Stimulated activated CD8-positive, alpha-beta memory T cell treated with anti-CD3 and anti-CD28 coated beads, Interleukin-7, amount 100 ng/mL, for 1 hour (primary cell): ENCODE measurements around the gene ESM1.

Source experiments
- DNase-seq, 2 donors: peaks; one replicate each; pipeline ENCODE4 v3.0.0-alpha.2; 2020; ENCODE audit warnings: low read depth in 2 of 2

Gene ESM1

DNA sequence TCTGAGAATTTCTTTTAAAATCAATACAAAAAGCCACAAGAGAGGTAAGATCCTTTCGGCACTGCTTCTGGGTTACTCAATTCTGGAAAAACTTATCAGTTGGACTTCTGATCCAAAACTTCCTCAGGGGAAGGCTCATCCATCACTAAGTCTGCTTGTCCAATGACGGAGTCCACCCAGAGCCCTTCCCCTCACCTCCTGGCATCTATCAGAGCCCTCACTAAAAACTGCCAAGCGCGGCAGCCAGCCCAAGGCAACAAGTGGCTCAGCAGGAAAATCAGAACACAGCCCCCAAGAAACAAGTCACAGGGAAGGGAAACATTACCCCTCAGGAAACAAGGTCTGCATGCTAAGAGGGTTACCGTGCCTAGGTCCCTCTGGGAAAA lies 869 bp upstream of the ESM1 start:
- no peak for DNase-seq

DNA sequence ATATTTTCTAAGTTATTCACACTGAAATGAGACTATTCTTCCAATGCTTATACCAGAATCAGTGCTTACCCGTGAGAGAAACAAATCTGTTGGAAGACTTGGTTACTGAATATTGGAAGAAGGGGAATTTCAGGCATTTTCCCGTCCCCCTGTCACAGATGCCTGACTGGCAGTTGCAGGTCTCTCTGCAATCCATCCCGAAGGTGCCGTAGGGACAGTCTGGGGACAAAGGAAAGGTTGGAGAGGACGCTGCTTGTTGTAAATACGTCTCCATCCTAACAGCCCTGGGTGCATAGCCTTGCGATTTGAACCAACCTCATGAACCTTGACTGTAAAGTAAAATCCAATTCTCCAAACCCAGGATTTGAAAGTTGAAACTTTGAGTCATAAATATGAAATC lies 3.5 kb downstream of the ESM1 start:
- DNase-seq = no peak

- no peak for DNase-seq
Measured at GRCh38 chr5:54975701-54976100, 9.7 kb downstream of the ESM1 start.

GRCh38 chr5:54969856-54970828 lies 15.3 kb downstream of the ESM1 start:
- DNase-seq = no peak

GRCh38 chr5:54969242-54969641 lies 16.2 kb downstream of the ESM1 start:
- DNase-seq = no peak

GRCh38 chr5:54965806-54966205 lies 19.6 kb downstream of the ESM1 start:
- DNase-seq = no peak

DNA sequence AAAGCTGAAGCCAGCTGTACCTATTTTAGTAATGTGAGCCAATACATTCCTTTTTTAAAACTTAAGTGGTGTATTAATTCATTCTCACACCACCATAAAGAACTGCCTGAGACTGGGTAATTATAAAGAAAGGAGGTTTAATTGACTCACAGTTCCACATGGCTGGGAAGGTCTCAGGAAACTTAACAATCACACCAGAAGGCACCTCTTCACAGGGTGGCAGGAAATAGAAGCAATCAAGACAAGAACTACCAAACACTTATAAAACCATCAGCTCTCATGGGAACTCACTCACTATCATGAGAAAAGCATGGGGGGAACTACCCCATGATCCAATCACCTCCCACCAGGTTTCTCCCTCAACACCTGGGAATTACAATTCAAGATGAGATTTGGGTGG lies 21.0 kb downstream of the ESM1 start:
- no peak for DNase-seq

GRCh38 chr5:54959673-54960418 lies 25.5 kb downstream of the ESM1 start:
- DNase-seq = no peak

DNA sequence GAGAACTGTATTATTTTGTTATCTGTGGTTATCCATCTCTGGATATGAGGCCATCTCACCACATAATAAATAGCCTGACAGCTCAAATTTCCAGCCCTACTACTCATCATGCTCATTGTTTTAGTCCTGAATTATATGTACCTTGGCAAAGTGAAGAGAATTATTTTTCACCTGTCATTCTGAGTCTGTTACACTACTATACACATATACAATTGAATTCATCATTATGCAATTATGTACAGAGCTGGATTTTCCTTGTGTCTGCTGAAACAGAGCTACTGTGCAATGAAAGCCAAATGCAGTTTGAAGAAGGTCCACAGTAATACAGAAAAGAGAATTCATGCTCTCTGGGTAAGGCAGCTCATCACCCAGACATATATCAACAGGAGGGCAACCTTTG lies 28.5 kb downstream of the ESM1 start:
- DNase-seq = no peak

DNA sequence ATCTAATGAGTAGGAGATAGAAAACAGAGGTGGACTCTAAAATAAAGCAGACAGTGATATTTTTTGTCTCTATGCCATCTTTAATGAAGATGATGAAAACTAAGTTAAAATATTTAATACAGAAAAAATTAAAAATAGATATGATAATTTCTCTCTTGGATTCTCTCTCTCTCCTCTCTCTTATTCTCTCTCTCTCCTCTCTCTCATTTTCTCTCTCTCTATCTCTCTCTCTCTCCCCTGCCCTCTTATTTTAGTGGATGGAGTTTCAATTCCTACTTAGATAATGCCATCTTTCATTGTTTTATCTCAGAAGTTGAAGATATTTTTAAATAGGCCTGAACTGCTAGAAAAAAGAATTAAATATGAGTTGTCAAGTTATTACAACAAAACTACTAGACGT lies 38.2 kb downstream of the ESM1 start:
- no peak for DNase-seq

DNA sequence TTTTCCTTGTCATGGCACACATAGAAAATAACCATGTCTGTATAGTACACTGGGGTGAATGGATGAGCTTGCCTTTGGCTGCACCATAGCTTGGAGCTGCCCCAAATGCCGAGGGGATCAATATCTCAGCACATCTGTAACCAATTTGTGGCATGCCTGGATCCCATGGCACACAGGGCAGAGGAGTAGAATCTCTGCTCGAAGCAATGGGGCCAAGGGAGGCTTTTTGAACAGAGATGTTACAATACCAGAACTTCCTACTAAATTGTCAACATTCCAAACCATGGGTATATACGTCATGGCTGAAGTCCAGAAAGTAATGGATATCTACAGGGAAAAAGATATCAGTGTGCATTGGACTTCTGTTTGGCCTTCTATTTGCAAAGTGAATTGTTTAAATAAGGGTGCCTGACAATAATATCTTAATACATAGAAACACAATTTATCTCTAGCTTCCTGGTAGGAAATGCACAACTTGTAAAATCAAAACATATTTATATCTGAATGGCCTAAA lies 39.0 kb downstream of the ESM1 start:
- no peak for DNase-seq

DNA sequence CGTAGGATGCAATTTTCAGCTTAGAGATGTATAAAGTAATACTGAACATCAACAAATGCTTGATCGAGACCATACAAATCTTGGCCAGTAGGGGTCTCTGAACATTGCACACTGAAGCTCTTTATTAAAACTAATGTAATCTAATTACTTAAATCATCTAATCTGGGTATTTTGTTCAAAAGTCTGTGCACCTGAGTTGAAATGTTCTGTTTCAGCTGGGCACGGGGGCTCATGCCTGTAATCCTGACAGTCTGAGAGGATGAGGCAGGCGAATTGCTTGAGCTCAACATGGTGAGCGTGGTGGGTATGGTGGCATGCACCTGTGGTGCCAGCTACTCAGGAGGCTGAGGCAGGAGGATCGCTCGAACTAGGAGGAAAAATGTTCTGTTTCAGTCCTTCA lies 41.0 kb downstream of the ESM1 start:
- peak; percentile 7 to 12 for DNase-seq

DNA sequence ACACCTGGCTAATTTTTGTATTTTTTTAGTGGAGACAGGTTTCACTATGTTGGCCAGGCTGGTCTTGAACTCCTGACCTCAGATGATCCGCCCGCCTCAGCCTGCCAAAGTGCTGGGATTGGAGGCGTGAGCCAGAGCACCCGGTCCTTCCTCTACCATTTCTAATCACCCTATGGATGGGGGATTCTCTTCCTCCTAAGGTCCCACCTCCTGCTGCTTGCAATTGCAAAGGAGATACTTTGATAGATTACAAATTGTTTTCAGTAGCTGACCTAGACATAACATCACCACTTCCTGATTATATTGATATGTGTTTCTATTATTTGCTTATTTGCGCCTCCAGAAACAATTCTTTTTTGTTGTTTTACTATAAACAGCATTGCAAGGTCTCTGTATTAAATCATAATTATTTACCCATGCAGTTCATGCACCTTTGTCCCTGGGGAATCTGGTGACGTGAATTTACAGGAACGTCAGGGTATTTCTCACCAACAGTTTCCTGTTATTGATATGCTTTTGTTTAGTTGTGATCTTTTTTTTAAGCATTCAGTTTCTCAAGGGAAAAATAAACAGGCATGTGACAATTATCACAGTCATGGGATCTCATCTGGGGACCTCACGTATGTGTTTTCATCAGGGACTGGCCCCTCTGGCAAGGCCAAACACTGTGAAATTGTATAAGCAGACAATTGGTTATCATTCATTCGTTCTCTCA lies 43.2 kb downstream of the ESM1 start:
- DNase-seq = no peak

DNA sequence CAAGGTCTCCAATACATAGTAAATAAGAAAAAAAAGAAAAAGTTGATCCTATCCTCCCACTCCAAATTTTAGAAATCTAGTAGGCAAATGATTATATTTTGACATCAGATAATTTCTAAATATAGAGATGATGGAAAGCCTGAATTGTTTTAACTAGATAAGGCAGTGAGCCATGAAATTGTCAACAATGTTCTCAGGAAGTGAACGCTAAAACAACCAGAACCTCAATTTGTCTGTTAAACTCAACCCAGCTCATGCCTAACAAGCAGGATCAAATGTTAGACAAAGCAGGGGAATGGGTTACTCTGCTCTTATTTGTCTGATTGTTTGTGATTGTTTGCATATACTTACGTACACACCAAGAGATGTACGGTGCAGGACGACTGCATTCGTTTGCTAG lies 49.2 kb downstream of the ESM1 start:
- no peak for DNase-seq

- no peak for DNase-seq
Measured at GRCh38 chr5:54932789-54933188, 52.6 kb downstream of the ESM1 start.

GRCh38 chr5:54930736-54931135 lies 54.7 kb downstream of the ESM1 start:
- no peak for DNase-seq
